OCI-M1 (cell line): ENCODE results near the gene PLCH2.

ENCODE experiments used
- DNase-seq: peaks from one replicate; lab custom pipeline; 2025; lab: John Stamatoyannopoulos, UW

Gene PLCH2

DNA sequence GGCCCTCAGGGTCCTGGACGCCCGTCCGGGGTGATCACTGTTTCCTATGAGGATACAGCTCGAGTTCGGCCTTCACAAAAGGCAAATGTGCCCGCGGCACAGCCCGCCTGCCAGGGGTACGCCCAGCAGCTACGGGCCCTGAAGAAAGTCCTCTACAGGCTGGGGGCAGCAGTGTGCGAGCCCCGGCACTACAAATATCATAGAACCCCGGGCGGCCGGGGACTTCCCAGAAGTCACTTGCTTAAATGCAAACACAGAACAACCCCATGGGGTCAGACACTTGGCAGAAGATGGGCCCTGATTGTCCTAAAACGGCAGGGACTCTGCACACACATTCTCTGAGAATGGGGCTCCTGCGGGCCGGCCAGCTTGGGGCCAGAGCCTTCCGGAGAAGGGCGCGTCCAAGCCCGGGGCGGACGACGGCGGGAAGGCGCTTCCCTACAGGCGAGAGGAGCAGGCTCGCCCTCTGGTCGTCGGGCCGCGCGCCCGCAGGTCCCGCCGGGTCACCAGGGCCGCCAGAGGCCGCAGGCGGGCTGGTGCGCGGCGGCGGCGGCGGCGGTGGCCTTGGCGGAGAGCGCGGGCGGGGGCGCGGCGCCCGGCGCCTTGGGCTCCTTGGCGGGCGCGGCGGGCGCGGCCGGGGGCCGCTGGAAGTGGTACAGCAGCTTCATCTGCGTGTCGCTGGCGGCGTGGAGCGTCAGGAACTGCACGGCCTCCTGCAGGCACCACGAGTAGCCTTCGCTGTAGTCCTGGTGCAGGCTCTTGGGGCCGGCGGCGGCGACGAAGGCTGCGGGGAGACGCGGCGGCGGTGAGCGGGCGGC is 53.1 kb downstream of the PLCH2 start:
- DNase-seq = peak; percentile 78

GRCh38 chr1:2529784-2530512 is 53.9 kb downstream of the PLCH2 start, which contains the start of gene HES5:
Gene HES5, minus strand, starts transcription at chr1:2530263. Its CDS starts 99 bp downstream, at chr1:2530164.
- DNase-seq = peak; percentile 60

GRCh38 chr1:2530513-2531361 is 54.6 kb downstream of the PLCH2 start:
- DNase-seq = peak; percentile 60

- no peak for DNase-seq
Measured at GRCh38 chr1:2532485-2533160, 56.5 kb downstream of the PLCH2 start.

DNA sequence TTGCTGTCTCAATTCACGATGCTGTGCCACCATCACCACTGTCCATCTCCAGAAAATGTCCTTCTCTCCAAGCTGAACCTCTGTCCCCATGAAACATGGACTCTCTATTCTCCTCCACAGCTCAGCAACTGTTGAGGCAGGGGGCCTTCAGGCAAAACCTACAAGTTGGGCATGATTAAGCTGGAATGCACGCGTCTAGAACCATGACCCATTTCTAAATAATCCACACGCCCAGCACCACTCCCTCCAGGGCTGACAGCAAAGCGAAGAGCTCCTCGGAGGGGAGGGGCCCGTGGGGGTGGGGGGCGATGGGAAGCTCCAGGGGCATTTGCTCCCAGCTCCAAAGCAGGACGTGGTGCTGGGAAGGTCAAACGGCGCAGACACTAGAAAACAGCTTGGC is 57.3 kb downstream of the PLCH2 start:
- DNase-seq = no peak

DNA sequence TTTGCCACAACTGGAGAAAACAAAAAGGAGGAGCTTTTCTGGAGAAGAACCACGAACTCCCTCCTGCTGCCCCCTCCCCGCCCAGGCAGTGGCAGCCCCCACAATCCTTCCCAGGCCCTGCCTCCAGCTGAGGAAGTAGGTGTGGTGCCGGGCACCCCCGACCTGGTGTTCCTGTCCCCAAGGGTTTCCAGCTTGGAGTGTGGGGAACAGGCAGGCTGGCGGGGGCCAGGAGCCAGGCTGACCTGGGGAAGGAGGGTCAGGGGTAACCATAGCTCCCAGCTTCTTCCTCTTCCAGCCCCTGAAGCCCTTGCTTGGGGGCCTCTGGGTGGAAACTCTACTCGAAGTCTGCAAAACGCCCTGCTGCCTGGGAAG is 58.2 kb downstream of the PLCH2 start:
- no peak for DNase-seq

DNA sequence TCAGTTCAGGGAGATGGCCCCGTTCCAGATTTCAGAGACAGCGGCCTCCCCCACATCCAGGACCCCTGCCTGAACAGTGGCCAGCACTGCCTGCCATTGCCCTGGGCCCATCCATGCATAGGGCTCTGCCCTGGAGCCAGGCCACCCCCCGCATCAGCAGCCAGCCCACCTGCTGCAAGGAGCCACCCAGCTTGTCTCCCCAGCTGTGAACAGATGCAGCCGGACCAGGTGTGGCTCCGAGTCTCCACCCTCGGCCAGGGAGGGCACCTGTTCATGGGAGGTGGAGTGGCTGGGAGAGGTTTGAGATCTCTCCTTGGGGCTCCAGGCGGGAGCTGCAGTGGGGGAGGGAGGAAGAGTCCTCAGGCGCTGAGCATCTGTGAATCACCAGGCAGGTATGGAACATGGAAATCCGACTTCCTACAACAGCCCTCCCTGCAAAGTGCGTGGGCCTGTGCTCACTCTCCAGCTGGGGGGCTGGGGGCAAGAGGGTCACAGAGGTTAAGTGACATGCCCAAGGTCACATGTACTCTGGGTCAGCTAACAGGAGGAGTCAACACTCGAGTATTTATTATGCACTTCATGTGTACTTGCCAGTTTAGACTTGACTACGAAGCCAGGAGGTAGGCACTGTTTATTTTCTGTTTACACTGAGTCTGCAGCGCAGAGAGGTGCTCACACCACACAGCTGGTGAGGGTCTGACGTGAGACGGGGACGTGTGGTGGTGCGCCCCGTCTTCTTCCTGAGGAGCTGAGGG is 58.8 kb downstream of the PLCH2 start:
- no peak for DNase-seq

DNA sequence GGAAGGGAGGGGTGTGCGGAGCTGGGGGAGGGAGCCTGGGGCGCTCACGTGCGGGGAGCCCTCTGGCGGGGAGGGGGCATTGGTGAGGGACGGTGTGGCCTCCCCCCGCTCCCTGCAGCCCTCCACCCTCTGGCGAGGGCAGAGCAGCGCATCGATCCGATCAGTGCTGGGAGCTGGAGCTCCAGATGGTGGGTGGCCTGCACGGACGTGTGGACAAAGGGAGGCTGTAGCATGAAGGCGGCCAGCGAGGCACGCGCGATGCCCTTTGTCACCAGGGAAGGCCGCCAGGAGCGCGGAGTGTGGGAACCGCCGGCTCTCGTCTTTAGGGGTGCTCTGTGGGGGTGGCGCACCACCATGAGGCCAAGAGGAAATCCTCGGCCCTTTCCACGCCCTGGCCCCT is 59.4 kb downstream of the PLCH2 start:
- DNase-seq = no peak

GRCh38 chr1:2535981-2536380 is 59.9 kb downstream of the PLCH2 start:
- DNase-seq = no peak

DNA sequence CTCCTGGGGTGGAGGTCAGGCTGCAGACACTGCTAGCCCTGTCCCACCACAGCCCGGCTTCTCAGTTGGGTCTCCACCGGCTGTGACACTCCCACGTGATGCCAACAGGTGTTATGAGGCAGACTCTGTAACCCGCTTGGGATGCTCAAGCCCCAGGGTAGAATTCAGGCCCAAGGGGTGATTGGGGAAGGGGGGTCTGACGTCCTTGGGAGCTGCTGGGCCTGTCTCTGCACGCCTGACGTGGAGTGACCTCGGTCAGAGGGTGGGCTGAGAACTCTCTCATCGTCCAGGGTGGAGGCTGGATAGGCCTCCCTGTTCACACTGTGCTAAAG is 61.7 kb downstream of the PLCH2 start:
- no peak for DNase-seq

DNA sequence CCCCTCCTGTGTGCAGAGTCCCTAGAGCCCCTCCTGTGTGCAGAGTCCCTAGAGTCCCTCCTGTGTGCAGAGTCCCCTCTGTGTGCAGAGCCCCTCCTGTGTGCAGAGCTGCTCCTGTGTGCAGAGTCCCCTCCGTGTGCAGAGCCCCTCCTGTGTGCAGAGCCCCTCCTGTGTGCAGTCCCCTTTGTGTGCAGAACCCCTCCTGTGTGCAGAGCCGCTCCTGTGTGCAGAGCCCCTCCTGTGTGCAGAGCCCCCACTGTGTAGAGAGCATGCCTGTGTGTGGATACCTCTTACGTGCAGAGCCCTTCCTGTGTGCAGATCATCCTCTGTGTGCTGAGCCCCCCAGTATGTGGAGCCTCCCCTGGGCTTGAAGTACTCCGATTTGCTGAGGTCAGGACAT is 62.3 kb downstream of the PLCH2 start:
- no peak for DNase-seq

GRCh38 chr1:2538872-2539271 is 62.8 kb downstream of the PLCH2 start:
- DNase-seq = no peak

- peak; percentile 33 for DNase-seq
Measured at GRCh38 chr1:2539312-2539907, 63.3 kb downstream of the PLCH2 start.

DNA sequence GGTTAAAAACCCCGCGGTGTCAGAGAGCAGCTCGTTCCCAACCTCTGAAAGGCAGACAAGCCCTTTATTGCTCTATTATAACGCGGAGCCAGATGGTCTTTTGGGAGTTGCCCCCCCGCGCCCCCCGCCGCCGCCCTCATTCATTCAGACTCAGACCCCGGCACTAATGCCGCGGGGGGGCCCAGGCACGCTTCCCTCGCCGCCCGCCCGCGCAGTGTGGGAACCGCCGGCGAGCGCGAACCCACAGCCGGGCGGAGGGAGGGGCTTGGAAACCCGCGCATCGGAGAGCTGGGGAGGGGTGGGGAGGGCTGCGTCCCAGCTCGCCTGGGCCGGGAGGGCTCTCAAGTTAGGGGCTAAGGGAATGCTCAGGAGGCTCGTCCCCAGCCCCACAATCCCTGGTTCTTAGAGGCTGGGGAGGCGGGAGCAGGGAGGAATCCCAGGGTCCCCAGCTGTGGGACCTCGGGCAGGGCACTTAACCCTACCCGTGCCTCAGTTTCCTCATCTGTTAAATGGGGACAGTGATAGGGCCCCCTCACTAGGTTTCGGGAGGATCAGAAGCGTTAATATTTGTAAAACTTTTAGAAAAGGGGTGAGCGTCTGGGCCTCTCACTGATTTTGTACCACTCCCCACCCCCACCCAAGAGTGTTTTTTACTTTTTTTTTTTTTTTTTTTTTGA is 64.9 kb downstream of the PLCH2 start:
- DNase-seq = no peak

GRCh38 chr1:2541619-2542245 is 65.6 kb downstream of the PLCH2 start:
- DNase-seq = peak; percentile 37

- no peak for DNase-seq
Measured at GRCh38 chr1:2542246-2542915, 66.3 kb downstream of the PLCH2 start.

DNA sequence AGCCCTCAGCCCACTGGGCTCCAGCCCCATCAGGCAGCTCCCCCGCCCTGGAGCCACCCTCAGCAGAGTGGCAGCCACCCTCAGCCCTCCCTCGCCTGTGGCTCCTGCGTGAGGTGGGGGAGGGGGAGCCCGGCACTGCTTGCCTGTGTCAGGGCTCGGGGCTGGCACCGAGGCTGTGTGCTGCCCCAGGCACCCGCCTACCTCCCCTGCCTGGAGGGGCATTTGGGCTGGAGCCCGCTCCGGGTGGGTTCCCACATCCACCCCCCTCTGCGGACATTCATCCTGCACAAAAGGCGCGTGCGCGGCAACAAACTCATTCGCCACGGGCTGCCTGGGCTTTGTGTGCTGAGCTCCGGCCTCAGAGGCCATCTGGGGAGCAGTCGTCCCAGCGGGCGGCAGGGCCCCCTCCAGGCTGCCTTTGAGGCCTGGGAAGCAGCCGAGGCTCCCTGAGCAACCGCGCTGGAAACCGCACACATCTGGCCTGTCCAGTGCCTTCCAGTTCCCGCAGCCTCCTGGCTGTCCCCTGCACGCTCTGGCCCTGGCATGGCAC is 67.5 kb downstream of the PLCH2 start:
- peak; percentile 34 for DNase-seq

DNA sequence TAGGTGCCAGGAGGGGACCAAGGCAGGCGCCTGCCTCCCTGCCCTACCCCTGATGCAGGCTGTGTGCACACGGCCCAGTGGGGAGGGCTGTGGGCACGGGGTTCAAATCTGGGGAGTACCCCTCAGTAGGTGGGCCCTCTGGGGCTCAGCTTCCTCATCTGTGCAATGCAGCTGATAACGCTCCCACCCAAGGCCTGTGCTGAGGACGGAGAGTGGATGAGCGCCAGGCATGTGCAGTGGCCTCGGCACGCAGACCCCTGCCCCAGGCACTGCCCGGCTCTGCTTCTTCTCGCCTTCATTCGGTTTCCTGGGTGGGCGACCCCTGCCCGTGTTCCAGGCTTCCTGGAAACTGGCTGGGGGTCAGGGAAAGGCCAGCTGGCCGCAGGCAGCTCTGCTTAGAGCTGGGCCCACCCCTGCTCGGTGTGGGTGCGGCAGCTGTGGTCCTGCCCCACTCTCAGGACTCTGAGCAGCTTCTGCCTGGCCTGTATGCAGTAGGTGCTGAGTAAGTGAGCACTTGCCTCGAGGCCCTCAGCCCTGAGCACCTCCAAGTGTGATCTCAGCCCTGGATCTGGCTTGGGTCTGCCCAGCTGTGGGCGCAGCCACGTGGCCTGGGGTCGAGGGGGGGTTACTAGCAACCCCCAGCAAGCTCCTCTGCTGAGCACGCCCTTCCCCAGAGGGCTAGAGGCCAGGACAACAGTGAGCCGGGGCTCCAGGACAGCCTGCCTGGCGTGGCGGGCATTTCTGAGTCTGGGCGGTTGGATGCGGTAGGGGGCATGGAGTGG is 68.2 kb downstream of the PLCH2 start:
- DNase-seq = no peak
